Measurements from ENCODE around the gene ABCB1.
"Not testable (repeated sequence)": the region's sequence is repeated elsewhere in the genome, so short reads cannot be mapped to it uniquely, and the experiment has no call there.

Gene ABCB1

GRCh38 chr7:87511510-87511909 is 89.2 kb downstream of the ABCB1 start:
- DNase-seq, result no peak

GRCh38 chr7:87510411-87510875 is 90.2 kb downstream of the ABCB1 start:
- DNase-seq, result no peak

DNA sequence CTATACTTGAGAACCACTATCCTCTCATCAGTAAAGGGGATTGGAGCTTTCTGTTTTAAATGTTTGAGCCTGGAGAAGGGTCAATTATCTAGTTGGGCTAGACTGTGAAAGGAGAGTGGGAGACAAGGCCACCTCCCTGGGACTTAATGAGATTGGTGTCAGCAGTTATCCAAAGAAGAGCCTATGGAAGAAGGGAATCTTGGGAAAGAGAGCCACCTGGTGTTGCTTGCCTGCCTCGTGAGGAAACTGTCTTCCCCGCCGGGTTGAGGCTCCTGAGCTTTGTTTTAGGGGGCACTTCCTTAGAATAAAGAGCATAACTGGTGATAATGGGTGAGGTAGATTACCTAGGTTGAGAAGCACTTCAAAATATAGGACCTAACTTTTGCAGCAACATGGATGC is 93.2 kb downstream of the ABCB1 start:
- DNase-seq, result no peak

DNA sequence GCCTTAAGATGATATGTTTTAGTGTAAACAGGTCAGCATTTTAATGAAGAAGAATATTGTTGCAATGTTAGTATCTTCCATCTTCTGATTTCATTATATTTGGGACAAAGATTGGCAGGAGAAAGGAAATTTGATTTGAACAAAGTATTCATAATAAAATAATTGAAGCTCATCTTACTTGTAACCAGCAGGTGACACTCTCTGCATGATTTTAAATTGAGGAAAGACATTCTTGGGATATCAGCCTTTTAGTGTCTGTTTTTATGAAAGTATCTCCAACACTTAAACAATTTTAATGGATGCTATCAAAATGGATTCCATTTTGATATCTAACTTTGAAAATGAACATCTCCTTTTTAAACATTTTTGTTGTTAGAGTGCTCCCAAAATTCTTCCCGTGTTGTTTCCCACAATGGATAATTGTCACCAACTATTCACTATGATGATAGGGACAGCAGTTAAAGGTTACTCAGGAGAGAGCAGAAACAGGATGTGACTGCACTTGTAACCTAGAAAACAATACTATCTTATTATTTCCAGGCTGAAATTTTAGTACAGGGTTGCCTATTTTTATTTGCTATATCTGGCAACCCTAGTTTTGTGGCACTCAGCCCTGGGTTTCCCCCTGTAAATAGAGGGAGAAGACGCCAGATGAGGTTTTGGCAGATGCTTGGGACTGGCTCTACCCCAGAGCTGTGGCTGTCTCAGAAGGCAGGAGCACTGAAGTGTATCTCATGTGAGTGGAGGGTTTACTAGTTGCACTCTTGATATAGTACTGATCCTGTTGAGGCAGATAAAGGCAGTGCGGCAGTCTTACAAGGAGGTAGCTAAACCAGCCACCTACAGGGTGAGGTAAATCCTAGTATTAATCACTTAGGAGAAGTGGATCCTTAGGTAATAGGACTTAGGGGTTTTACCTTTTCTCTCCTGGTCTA is 94.2 kb downstream of the ABCB1 start:
- DNase-seq, result no peak

DNA sequence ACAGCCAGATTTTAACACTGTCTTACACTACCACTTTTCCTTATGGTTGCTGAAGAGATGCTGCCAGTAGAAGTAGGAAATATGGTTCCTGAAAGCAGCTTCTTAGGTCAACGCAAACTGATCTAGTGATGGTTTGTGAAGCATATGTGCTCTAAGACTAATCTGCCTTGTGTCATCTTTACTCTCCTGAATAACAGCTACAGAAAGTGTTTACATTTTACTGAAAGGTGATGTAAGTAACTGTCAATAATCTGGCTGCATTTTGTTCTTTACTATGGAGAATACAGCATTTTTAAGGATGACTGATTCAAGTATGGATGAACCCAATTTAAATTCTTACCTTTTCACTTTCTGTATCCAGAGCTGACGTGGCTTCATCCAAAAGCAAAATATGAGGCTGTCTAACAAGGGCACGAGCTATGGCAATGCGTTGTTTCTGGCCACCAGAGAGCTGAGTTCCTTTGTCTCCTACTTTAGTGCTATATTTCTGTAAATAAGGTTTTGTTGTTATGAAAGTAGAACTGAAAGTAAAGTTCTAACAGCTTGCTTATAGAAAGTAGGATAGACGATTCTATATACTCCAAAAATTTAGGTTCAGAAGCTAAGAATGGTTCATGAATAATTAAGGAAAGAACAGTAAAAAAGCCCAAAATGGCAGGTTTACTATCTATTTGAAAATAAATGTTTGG is 95.0 kb downstream of the ABCB1 start:
- DNase-seq, result no peak

DNA sequence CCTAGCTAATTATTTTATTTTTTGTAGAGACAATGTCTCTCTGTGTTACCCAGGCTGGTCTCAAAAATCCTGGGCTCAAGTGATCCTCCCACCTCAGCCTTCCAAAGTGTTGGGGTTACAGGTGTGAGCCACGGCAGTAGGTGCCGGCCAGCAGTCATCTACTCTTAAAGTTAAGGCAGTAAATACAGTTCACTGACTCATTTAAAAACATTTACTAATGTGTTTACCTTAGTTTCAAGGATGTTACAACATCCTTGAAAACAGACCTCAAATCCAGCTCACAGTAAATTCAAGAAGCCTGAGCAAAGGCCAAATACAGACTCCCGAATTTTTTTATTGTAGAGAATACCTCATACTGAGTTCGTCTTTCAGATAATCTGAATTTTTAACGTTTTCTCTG is 95.6 kb downstream of the ABCB1 start:
- DNase-seq, result no peak

- DNase-seq, result no peak
Observed at GRCh38 chr7:87499494-87499893, 101.2 kb downstream of the ABCB1 start.

DNA sequence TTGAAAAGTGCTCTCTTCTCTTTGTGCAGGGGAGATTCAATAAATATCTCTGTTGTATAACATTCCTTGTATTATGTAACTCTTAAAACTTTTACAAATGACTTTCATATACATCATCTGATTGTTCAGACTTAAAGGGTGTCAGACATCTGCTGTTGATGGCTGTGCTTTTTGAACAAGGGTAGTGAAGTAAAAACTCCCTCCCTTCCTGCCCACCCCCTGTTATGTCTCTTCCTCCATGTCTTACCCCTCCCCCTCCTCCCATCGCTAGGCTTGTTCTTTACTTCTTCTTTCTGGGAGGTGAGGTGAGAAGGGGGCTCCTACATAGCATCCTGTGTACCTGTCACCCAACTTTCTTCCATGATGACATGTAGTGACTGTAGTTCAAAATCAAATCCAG is 101.8 kb downstream of the ABCB1 start:
- no peak for DNase-seq

- no peak for DNase-seq
Observed at GRCh38 chr7:87497482-87497881, 103.2 kb downstream of the ABCB1 start.

DNA sequence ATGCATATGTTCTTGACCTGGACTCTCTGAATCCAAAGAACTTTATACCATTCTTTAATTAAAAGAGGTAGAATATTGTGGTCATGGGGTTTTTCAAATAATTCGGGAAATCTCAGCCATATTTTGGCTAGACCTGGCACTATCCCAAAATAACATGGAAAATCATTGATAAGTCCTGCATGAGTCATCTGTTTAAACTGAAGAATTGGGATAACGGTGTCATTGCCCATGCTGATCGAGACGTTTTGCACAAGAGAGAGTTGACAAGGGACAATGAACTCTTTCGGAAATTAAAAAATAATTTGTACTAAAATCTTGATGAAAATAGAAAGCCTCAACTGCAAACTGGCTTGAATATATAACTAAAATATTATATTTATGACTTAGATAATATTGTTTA is 105.3 kb downstream of the ABCB1 start:
- no peak for DNase-seq

DNA sequence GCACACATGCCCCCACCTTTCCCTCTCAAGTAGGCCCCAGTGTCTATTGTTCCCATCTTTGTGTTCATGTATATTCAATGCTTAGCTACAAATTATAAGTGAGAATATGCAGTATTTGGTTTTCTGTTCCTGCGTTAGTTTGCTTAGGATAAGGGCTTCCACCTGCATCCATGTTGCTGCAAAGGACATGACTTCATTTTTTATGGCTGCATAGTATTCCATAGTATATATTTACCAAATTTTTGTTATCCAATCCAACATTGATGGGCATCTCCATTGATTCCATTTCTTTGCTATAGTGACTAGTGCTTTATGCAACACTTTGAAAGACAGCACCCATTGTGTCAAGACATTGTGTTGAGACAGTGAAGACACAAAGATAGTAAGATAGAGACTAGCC is 106.2 kb downstream of the ABCB1 start:
- DNase-seq, result no peak

GRCh38 chr7:87483131-87483530 is 117.6 kb downstream of the ABCB1 start:
- no peak for DNase-seq

DNA sequence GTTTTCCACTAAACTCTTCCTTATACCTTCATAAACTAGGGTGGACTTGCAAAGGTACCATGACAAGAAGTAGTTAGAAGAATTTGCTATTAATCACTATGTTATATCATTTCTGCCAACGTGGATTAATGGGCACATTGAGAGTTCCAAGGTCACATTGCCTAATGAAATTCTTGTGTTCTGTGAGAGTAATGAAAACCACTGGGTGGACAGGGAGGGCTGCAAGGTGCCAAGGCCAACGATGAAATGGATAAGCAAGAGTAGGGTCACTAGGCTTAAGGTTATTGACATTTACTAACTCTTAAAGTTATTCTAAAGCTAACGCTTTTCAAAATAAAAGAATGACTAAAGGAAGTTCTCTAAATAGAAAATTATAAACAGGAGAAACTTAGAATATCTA is 118.6 kb downstream of the ABCB1 start:
- DNase-seq, result no peak

DNA sequence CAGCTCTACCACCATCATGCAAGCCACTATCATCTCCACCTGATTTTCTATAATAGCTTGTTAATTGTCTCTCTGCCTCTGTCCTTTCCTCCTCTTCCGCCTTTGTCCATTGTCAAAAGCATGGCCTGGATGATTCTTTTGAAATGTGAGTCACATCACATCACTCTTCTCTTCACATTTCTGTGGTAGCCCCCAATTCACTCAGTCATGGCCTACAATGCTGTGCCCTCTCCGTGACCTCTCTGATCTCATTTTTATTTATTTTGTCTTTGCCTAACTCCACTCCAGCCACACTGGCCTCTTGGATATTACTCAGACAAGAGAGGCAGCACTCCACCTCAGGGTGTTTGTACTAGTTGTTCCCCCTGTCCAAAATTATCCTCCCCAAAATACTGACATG is 120.3 kb downstream of the ABCB1 start:
- no peak for DNase-seq

DNA sequence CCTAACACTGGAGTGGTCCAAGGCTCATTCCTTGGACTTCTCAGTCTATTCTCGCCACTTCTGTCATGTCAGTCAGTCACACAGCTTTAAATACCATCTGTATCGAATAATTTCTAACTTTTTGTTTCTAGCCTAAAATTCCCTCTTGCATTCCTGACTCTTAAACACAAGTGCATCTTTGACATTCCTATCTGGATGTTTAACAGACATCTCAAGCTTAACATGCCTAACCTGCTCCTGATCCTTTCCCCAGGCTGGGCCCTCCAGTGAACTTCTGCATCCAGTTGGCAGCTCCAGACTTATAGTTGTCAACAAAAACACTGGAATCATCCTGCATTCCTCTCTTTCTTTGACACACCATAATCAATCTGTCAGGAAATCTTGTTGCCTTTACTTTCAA is 120.7 kb downstream of the ABCB1 start:
- no peak for DNase-seq

DNA sequence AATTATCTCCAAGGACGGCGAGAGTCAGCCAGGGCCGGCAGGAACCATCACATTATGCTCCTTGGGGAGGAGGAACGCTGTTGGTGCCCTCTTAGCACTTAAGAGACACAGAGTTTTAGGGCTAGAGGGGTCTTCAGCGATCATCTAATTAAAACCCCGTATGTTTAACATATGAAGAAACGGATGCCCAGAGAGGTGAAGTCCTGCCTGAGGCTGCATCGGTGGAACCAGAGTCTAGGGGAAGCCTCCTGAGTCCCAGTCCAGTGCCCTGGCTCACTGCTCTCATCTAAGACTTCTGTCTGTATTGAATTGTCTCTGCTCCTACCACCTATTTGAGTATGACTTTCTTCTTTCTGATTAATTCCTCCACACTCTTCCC is 124.5 kb downstream of the ABCB1 start:
- no peak for DNase-seq

GRCh38 chr7:87475359-87476178 is 125.1 kb downstream of the ABCB1 start, which contains the start of gene ABCB4:
ABCB4 (minus strand) TSS chr7:87475680; CDS start chr7:87475465, 215 bp downstream.
- DNase-seq, result no peak

- no peak for DNase-seq
Observed at GRCh38 chr7:87474533-87475358, 125.9 kb downstream of the ABCB1 start.

- no peak for DNase-seq
Observed at GRCh38 chr7:87473986-87474385, 126.7 kb downstream of the ABCB1 start.

DNA sequence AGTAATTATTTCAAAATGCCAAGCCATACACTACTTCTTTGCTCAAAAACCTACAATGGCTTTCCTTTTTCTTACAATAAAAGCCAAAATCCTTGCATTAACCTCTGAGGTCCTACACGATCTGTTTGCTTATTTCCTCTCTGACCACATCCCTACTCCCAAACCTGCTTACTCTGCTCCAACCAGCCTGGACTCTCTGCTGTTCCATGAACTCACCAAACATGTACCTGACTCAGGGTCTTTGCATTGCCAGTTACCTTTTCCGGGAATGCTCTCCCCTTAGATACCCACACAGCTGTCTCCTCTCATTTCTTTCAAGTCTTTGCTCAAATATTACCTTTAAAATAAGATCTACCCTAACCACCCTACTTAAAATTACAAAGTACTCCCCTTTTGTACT is 127.5 kb downstream of the ABCB1 start:
- no peak for DNase-seq

DNA sequence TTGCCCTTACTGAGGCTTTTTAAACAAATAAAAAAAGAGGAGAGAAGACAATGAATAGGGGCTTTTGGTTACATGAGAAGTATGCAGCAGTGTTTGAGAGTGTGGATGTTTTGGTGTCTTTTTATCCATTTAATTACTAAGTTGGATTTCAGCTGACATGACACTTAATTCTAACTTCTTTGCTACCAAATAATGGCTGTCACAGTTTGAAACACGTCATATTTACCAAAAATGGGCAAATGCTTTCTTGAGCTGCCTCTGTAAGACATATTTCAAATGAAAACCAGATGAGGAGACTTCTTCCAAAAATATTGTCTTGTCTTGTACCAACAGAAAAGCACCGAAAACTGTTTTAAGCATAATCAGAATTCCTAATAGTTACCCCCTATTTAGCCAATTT is 129.2 kb downstream of the ABCB1 start:
- DNase-seq, result no peak

- DNase-seq, result not testable (repeated sequence)
Observed at GRCh38 chr7:87469204-87469603, 131.5 kb downstream of the ABCB1 start.

Data from NK-92 treated with Interleukin-12 subunit alpha and Interleukin-12 subunit beta, amount 100 ng/mL, for 24 hours (cell line).